Cardiac muscle cell (in vitro differentiated cells and primary cell): ENCODE data around the gene RGS2. TPM values are rescaled to one million over a fixed set of nuclear protein-coding genes. Genes with fewer than 3 reads are reported as not detected.
A peak's percentile ranks its signal among the peaks of the same experiment; 100 is the strongest.

Experiments used
- DNase-seq, 2 donors: peaks; one replicate each; pipeline versions ENCODE4 v3.0.0 to v3.0.0-alpha.2; 2010 to 2017; ENCODE audit warnings: low read depth in 1 of 2, low spot score in 1 of 2
- H3K27ac ChIP-seq: fragments of 200-600 bp; sonication (generic); 2 replicates; pipeline ENCODE4 v1.5.1; 2016
- H3K27me3 ChIP-seq: fragments of 200-600 bp; sonication (generic); 2 replicates; pipeline ENCODE4 v1.6.0; 2016; ENCODE audit warnings: control low read depth
- H3K36me3 ChIP-seq: fragments of 200-600 bp; sonication (generic); 2 replicates; pipeline ENCODE4 v1.5.1; 2016; ENCODE audit warnings: control low read depth
- H3K4me1 ChIP-seq: fragments of 200-600 bp; sonication (generic); 2 replicates; pipeline ENCODE4 v1.8.1; 2017; ENCODE audit warnings: low read depth, mild to moderate bottlenecking, mixed run types
- H3K4me3 ChIP-seq: fragments of 200-600 bp; sonication (generic); 2 replicates; pipeline ENCODE4 v1.5.1; 2016; ENCODE audit warnings: mild to moderate bottlenecking
- H3K9me3 ChIP-seq: fragments of 200-600 bp; sonication (generic); 2 replicates; pipeline ENCODE4 v1.5.1; 2017; ENCODE audit warnings: low read depth, mild to moderate bottlenecking, control low read depth
- CTCF ChIP-seq: IDR thresholded peaks from 2 replicates; pipeline ENCODE4 v1.5.1; 2012; ENCODE audit warnings: low read depth, mild to moderate bottlenecking, low read length
- polyA plus RNA-seq: library from polyadenylated mRNA; unstranded; fragments of >200 nt; fragmentation: Nextera tagmentation; extraction: Ambion mirVana; gene quantifications from 2 replicates; pipeline ENCODE4 v1.2.1, GENCODE V29; 2016
- total RNA-seq: library from RNA; depleted of rRNA; stranded (reverse); fragments of >200 nt; gene quantifications from 2 replicates; pipeline ENCODE4 v1.2.3, GENCODE V29; 2016

Gene RGS2
- total and polyA plus RNA-seq, 2 experiments from 2014 or later, result 15.6 to 28.2 TPM

GRCh38 chr1:192817246-192817645 is 8.4 kb downstream of the RGS2 start:
- DNase-seq, result no peak
- Histone ChIP-seq H3K4me3 (no peak overlapping the region), H3K4me1 (peaks cover 2% of the 10 kb centered on the region), H3K9me3 (no peaks in the 10 kb centered on the region), H3K27me3 (no peaks in the 10 kb centered on the region), H3K27ac (no peak overlapping the region), H3K36me3 (no peaks in the 10 kb centered on the region)
- no peak for TF ChIP-seq CTCF

- no peak for DNase-seq
- H3K9me3 ChIP-seq, result no peaks in the 10 kb centered on the region
- no peaks in the 10 kb centered on the region for H3K36me3 ChIP-seq
- TF ChIP-seq CTCF, result no peak
- H3K4me3 ChIP-seq, result no peak overlapping the region
- no peak overlapping the region for H3K27ac ChIP-seq
- no peaks in the 10 kb centered on the region for H3K27me3 ChIP-seq
- peaks cover 2% of the 10 kb centered on the region for H3K4me1 ChIP-seq
These were observed 12.5 kb downstream of the RGS2 start for GRCh38 chr1:192821296-192821695.

GRCh38 chr1:192824511-192824910 is 15.7 kb downstream of the RGS2 start:
- Histone ChIP-seq H3K36me3 (no peaks in the 10 kb centered on the region), H3K4me3 (no peak overlapping the region), H3K4me1 (peaks cover 2% of the 10 kb centered on the region), H3K27ac (no peak overlapping the region), H3K27me3 (no peaks in the 10 kb centered on the region), H3K9me3 (no peaks in the 10 kb centered on the region)
- no peak for TF ChIP-seq CTCF
- peak in 1 of 2 donors; percentile 30 for DNase-seq

GRCh38 chr1:192826791-192827546 is 18.1 kb downstream of the RGS2 start:
- DNase-seq, result no peak
- H3K36me3 ChIP-seq, result no peaks in the 10 kb centered on the region
- no peak overlapping the region for H3K27ac ChIP-seq
- no peak for TF ChIP-seq CTCF
- no peak overlapping the region for H3K4me3 ChIP-seq
- H3K4me1 ChIP-seq, result peaks cover 1% of the 10 kb centered on the region
- H3K9me3 ChIP-seq, result no peaks in the 10 kb centered on the region
- no peaks in the 10 kb centered on the region for H3K27me3 ChIP-seq

- Histone ChIP-seq H3K4me3 (no peak overlapping the region), H3K4me1 (no peaks in the 10 kb centered on the region), H3K9me3 (no peaks in the 10 kb centered on the region), H3K27ac (no peak overlapping the region), H3K36me3 (no peaks in the 10 kb centered on the region), H3K27me3 (no peaks in the 10 kb centered on the region)
- DNase-seq, result peak in 1 of 2 donors; percentile 18
- TF ChIP-seq CTCF, result no peak
These were observed 21.9 kb downstream of the RGS2 start for GRCh38 chr1:192830595-192831246.
